Activated CD8-positive, alpha-beta memory T cell treated with anti-CD3 and anti-CD28 coated beads, Interleukin-2, amount 50 U/mL, for 1 hour (primary cell): ENCODE data around the gene MYH14.
"Not testable (repeated sequence)": the region's sequence is repeated elsewhere in the genome, so short reads cannot be mapped to it uniquely, and the experiment has no call there.

Experiments
- DNase-seq: peaks from one replicate; pipeline ENCODE4 v3.0.0-alpha.2; 2020; ENCODE audit errors: extremely low read depth

The MYH14 gene

GRCh38 chr19:50226536-50226935, 23.1 kb downstream of the MYH14 start:
- no peak for DNase-seq

DNA sequence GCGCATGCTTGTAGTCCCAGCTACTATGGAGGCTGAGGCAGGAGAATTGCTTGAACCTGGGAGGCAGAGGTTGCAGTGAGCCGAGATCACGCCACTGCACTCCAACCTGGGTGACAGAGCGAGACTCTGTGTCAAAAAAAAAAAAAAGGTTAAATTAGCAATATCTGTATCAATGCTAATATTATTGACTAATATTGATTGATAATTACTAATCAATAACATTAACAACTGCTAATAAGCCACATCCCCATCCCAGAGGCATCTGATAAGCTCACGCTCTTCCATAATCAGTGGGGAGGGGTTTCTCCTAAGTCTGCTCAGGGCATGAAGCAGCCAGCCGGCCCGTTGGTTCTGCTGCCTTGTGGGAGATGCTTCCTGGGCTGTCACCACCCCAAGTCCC, 24.7 kb downstream of the MYH14 start:
- not testable (repeated sequence) for DNase-seq

DNA sequence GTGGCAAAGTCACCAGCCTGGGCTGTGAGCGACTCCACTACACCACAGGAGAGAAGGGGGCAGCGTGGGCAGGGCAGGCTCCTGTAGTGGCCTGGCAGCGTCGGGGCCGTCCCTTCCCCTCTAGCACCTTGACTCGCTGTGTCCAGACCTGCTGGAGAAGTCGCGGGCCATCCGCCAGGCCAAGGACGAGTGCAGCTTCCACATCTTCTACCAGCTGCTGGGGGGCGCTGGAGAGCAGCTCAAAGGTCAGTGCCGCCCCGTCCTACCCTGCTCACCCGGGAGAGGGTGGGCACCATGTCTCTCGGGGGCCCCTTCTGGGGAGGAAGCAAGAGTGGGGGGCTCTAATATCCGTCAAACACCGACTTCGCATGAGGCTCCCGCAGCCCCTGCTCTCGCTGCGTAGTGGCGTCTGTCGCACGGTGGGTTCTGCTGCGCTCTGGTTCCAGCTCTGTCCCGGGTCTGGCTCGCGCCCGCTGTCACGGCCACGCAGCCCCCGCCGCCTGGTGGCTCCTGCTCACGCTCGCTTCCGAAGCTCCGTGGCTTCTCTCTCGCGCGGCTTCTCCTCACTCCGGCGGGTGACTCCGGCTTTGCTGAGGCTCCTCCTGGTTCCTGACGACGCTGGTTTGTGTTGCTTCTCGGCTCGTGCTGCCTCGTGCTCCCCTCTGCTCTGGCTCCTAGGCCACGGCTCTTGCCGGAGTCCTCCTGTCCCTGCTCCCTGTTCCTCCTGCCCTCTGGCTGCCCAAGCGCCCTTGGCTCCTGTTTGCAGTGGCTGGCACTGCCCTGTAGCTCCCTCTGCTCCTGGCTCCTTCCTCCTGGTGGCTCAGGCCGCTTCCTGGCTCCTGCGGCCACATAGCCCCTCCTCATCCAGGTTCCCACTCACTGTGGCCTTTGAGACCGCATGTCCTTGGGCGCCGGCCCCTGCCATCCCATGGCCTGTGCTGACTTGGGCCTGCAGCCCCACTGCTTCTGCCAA, 27.2 kb downstream of the MYH14 start:
- no peak for DNase-seq

- DNase-seq, result not testable (repeated sequence)
Observed at GRCh38 chr19:50231417-50231816, 28.0 kb downstream of the MYH14 start.

GRCh38 chr19:50231821-50232220, 28.4 kb downstream of the MYH14 start:
- DNase-seq, result no peak

- no peak for DNase-seq
Observed at GRCh38 chr19:50232600-50232999, 29.2 kb downstream of the MYH14 start.

GRCh38 chr19:50233308-50233910, 30.0 kb downstream of the MYH14 start:
- no peak for DNase-seq

DNA sequence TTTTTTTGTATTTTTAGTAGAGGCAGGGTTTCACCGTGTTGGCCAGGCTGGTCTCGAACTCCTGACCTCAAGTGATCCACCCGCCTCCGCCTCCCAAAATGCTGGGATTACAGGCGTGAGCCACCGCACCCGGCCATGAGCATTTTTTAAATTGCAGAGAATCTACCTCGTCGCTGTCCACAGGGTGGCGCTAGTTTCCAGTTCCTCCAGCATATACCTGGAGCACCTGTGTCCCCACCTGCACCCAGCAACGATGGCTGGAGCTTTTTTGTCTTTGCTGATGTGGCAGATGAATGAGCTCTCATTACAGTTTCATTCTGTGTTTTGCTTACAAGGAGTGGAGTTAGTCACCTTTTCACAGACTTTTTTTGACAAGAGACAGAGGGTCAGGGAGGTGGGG, 34.1 kb downstream of the MYH14 start:
- not testable (repeated sequence) for DNase-seq

- no peak for DNase-seq
Observed at GRCh38 chr19:50238043-50238442, 34.6 kb downstream of the MYH14 start.

DNA sequence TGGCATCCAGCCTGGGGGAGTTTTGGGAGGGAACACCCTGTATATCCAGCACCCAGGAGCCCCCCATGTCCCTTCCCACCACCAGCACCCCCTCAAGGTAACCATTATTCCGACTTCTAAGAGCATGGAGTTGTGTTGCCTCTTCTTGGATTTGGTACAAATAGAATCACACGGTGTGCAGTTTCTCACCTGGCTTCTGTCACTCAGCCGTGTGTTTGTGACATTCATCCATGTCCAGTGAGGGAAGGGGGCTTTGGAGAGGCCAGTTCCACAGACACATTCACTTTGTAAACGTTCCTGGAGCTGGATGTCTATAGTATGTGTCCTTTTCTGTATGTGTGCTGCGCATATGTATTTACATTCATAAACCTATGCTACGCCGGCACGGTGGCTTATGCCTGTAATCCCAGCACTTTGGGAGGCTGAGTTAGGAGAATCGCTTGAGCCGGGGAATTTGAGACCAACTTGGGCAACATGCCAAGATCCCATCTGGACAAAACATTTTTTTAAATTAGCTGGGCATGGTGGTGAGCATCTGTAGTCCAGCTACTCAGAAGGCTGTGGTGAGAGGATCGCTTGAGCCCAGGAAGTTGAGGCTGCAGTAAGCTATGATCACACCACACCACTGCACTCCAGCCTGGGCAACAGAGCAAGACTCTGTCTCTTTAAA, 36.6 kb downstream of the MYH14 start:
- DNase-seq, result no peak

- DNase-seq, result no peak
Observed at GRCh38 chr19:50242581-50242980, 39.2 kb downstream of the MYH14 start.

DNA sequence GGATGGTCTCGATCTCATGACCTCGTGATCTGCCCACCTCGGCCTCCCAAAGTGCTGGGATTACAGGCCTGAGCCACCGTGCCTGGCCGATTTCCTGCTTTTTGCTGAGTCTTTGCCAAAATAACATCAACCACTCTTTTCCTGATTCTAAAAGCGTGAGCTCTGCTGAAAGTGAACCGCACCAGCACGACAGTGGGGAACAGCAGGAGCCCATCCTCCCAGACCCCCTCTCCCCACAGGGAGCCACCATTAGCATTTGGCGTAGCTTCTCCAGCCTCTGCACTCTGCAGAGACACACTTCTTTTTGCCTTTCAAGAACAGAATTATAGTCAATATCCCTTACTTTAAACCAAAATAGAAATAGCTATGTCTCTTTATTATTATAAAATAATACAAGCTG, 41.3 kb downstream of the MYH14 start:
- DNase-seq, result no peak

GRCh38 chr19:50248413-50248812, 45.0 kb downstream of the MYH14 start:
- DNase-seq, result no peak

DNA sequence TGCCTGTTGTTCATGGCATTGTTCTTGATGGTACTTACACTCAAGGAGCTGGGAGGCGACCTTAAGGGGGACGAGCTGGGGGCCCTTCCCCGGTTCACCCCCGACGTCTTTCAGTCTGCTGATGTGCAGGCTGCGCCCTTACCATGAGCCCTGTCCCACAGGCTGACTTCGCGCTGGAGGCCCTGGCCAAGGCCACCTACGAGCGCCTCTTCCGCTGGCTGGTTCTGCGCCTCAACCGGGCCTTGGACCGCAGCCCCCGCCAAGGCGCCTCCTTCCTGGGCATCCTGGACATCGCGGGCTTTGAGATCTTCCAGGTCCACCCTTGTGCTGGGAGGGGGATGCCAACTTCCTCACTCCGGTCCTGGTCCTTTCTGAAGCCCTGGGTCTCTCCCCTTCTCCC, 45.4 kb downstream of the MYH14 start:
- no peak for DNase-seq

GRCh38 chr19:50249636-50250035, 46.2 kb downstream of the MYH14 start:
- DNase-seq, result no peak

- DNase-seq, result no peak
Observed at GRCh38 chr19:50250450-50251136, 47.2 kb downstream of the MYH14 start.

- no peak for DNase-seq
Observed at GRCh38 chr19:50252111-50252886, 48.9 kb downstream of the MYH14 start.

DNA sequence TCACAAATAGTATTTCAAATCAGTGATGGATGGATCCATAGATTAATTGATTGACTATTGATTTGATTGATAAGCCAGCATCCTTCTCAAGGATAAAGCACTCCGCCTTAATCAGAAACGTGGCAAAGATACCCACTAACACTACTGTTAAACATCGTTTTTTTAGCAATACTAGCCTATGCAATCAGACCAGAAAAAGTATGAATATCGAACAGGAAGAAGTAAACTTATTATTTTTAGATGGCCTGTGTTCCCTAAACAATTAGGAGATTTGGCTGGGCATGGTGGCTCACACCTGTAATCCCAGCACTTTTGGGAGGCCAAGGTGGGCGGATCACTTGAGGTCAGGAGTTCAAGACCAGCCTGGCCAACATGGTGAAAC, 49.5 kb downstream of the MYH14 start:
- no peak for DNase-seq

DNA sequence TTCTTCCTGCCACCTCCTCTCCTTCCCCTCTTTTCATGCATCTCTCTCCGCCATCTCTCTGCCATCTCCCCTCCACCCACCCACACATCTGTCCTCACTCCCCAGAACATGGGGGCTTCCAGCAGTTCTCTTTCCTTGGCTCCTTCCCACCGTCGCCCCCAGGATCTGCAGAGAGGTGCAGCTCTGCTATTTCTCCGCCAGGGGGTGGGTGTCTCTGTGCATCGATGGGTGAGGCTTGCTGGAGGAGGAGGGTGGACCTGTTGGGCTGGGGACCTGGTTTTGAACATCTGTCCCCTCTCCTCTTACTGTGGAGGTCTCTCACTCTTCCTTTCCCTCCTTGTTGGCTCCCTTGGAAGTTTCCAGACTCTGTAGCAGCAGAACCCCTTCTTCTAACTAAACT, 51.7 kb downstream of the MYH14 start:
- no peak for DNase-seq

GRCh38 chr19:50257141-50257540, 53.7 kb downstream of the MYH14 start:
- DNase-seq, result no peak

GRCh38 chr19:50258918-50259372, 55.5 kb downstream of the MYH14 start:
- DNase-seq, result no peak
